ENCODE results near the gene ISCU.

DNA sequence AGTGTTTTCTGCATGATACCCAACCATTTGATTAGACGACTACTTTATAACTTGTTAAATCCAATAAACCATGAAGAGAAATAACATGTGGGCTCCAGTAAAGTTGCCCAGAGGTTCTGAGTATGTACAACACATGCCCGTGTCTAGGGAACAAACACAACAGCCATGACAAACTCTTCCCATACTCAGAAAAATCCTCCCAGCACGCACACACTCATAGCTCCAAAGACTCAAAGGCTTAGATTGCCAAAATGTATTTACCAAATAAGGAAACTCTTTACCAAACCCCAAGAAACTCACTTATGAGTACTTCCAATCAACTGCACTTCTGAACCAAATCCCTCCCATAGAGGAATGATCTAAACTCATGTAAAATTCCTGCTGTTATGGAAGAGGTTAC lies 18.7 kb upstream of the ISCU start:
- TF ChIP-seq TEAD4 (IDR thresholded peaks at IDR 0.05) (no peak), EP300 (IDR thresholded peaks at IDR 0.05; ENCODE audit: borderline replicate concordance) (no peak), TAF1 (IDR thresholded peaks at IDR 0.05; ENCODE audit: low read depth) (no peak), CREB1 (IDR thresholded peaks at IDR 0.05; ENCODE audit: low read depth) (no peak), YY1 (IDR thresholded peaks at IDR 0.05; ENCODE audit: low read depth) (no peak), FOXM1 (IDR thresholded peaks at IDR 0.05; ENCODE audit: borderline replicate concordance, low read depth) (no peak), ZBTB7A (IDR thresholded peaks at IDR 0.05; ENCODE audit: low read depth) (no peak)
- TF ChIP-seq, protein P1, sequence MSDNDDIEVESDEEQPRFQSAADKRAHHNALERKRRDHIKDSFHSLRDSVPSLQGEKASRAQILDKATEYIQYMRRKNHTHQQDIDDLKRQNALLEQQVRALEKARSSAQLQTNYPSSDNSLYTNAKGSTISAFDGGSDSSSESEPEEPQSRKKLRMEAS (IDR thresholded peaks at IDR 0.05), result no peak
- TF ChIP-seq, protein P2, sequence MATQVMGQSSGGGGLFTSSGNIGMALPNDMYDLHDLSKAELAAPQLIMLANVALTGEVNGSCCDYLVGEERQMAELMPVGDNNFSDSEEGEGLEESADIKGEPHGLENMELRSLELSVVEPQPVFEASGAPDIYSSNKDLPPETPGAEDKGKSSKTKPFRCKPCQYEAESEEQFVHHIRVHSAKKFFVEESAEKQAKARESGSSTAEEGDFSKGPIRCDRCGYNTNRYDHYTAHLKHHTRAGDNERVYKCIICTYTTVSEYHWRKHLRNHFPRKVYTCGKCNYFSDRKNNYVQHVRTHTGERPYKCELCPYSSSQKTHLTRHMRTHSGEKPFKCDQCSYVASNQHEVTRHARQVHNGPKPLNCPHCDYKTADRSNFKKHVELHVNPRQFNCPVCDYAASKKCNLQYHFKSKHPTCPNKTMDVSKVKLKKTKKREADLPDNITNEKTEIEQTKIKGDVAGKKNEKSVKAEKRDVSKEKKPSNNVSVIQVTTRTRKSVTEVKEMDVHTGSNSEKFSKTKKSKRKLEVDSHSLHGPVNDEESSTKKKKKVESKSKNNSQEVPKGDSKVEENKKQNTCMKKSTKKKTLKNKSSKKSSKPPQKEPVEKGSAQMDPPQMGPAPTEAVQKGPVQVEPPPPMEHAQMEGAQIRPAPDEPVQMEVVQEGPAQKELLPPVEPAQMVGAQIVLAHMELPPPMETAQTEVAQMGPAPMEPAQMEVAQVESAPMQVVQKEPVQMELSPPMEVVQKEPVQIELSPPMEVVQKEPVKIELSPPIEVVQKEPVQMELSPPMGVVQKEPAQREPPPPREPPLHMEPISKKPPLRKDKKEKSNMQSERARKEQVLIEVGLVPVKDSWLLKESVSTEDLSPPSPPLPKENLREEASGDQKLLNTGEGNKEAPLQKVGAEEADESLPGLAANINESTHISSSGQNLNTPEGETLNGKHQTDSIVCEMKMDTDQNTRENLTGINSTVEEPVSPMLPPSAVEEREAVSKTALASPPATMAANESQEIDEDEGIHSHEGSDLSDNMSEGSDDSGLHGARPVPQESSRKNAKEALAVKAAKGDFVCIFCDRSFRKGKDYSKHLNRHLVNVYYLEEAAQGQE (IDR thresholded peaks at IDR 0.05; ENCODE audit: low read depth), result no peak

Data from Ishikawa (cell line).